SK-N-SH (cell line): Measurements from ENCODE around the gene PUS1. TPM values are rescaled to one million over a fixed set of nuclear protein-coding genes. Genes with fewer than 3 reads are reported as not detected.
A peak's percentile ranks its signal among the peaks of the same experiment; 100 is the strongest.

ENCODE experiments used
- CTCF ChIA-PET: fragments of 300-600, 350-600 bp; formaldehyde crosslinking; extraction: SDS; loops from one replicate; lab custom pipeline; 2021; lab: Yijun Ruan, JAX
- POLR2A ChIA-PET: fragments of 350-600 bp; sonication (Branson Sonifier 250); formaldehyde crosslinking; extraction: SDS; loops from one replicate; lab custom pipeline; 2020; ENCODE audit warnings: antibody characterized with exemption, inconsistent platforms; lab: Yijun Ruan, JAX
- DNase-seq: peaks from one replicate; pipeline ENCODE4 v3.0.0; 2012
- H2AFZ ChIP-seq: fragments of 200-600 bp; sonication (generic); 2 replicates; pipeline ENCODE4 v1.8.1; 2016; ENCODE audit warnings: antibody characterized with exemption, mild to moderate bottlenecking, low read depth
- H3F3A ChIP-seq: fragments of 200-600 bp; sonication (generic); replicated peaks from 2 replicates; pipeline ENCODE3; 2016; ENCODE audit warnings: antibody characterized with exemption, mild to moderate bottlenecking; ENCODE audit not compliant: insufficient read depth
- H3K27ac ChIP-seq, 2 experiments: fragments of 200-500 bp in 1 of 2; fragments of 200-600 bp in 1 of 2; sonication (Bioruptor generic) in 1 of 2; sonication (generic), shearing (Covaris generic) in 1 of 2; 2 replicates each; pipeline versions ENCODE4 v1.5.1 to v1.6.1; 2014 to 2016; ENCODE audit warnings: low read depth in 2 of 2, inconsistent platforms in 1 of 2, low read length in 1 of 2, mild to moderate bottlenecking in 1 of 2, mixed read lengths in 1 of 2
- H3K27me3 ChIP-seq: fragments of 200-600 bp; sonication (generic), shearing (Covaris generic); 2 replicates; pipeline ENCODE4 v1.6.1; 2016; ENCODE audit warnings: mixed run types; ENCODE audit not compliant: insufficient read depth
- H3K36me3 ChIP-seq, 2 experiments: fragments of 200-500 bp in 1 of 2; fragments of 200-600 bp in 1 of 2; sonication (Bioruptor generic) in 1 of 2; sonication (generic) in 1 of 2; replicated peaks in 1 of 2; 2 replicates each; pipeline versions ENCODE3 to v1.5.1; 2014 to 2016; ENCODE audit warnings: low read length in 1 of 2, mild to moderate bottlenecking in 1 of 2; ENCODE audit not compliant: insufficient read depth in 2 of 2, control insufficient read depth in 1 of 2
- H3K4me1 ChIP-seq, 2 experiments: fragments of 200-500 bp in 1 of 2; fragments of 200-600 bp in 1 of 2; sonication (Bioruptor generic) in 1 of 2; sonication (generic), shearing (Covaris generic) in 1 of 2; 2 replicates each; pipeline versions ENCODE4 v1.5.1 to v1.6.1; 2014 to 2016; ENCODE audit warnings: low read depth in 1 of 2, low read length in 1 of 2, mixed run types in 1 of 2; ENCODE audit not compliant: insufficient read depth in 2 of 2, control insufficient read depth in 1 of 2
- H3K4me2 ChIP-seq: fragments of 200-600 bp; sonication (generic), shearing (Covaris generic); 2 replicates; pipeline ENCODE4 v1.6.1; 2017; ENCODE audit warnings: mixed run types
- H3K4me3 ChIP-seq, 2 experiments: fragments of 200-500 bp in 1 of 2; fragments of 200-600 bp in 1 of 2; sonication (Bioruptor generic) in 1 of 2; sonication (generic), shearing (Covaris generic) in 1 of 2; 2 replicates each; pipeline versions ENCODE4 v1.5.1 to v1.8.1; 2014 to 2016; ENCODE audit warnings: low read depth in 2 of 2, inconsistent platforms in 1 of 2, low read length in 1 of 2, mild to moderate bottlenecking in 1 of 2, mixed read lengths in 1 of 2, moderate library complexity in 1 of 2
- H3K79me2 ChIP-seq: fragments of 200-600 bp; sonication (generic); 2 replicates; pipeline ENCODE4 v1.8.1; 2017; ENCODE audit warnings: mild to moderate bottlenecking; ENCODE audit not compliant: insufficient read depth
- H3K9ac ChIP-seq: fragments of 200-600 bp; sonication (generic); 2 replicates; pipeline ENCODE4 v1.6.1; 2017; ENCODE audit warnings: mixed run types
- H3K9me2 ChIP-seq: fragments of 200-600 bp; sonication (generic); 2 replicates; pipeline ENCODE4 v1.6.1; 2017; ENCODE audit warnings: mixed run types
- H3K9me3 ChIP-seq: fragments of 200-600 bp; sonication (generic); 2 replicates; pipeline ENCODE4 v1.6.1; 2017; ENCODE audit warnings: mixed run types, mild to moderate bottlenecking, moderate library complexity
- H4K20me1 ChIP-seq: fragments of 200-600 bp; sonication (generic); 2 replicates; pipeline ENCODE4 v1.6.1; 2017; ENCODE audit warnings: mild to moderate bottlenecking, mixed run types; ENCODE audit not compliant: insufficient read depth
- ELF1 ChIP-seq: IDR thresholded peaks from 2 replicates; pipeline ENCODE4 v1.4.0; 2012
- EP300 ChIP-seq, 2 experiments: IDR thresholded peaks; 2 replicates each; pipeline versions ENCODE4 v1.4.0 to v1.6.1; 2012; ENCODE audit warnings: borderline replicate concordance in 1 of 2, low read depth in 1 of 2, low read length in 1 of 2
- FOXM1 ChIP-seq: IDR thresholded peaks from 2 replicates; pipeline ENCODE4 v1.4.0; 2012; ENCODE audit warnings: low read depth, mild to moderate bottlenecking
- MXI1 ChIP-seq: IDR thresholded peaks from 2 replicates; pipeline ENCODE4 v1.6.1; 2012; ENCODE audit warnings: mild to moderate bottlenecking, low read depth, low read length, improper control_type of control experiment
- PBX3 ChIP-seq: IDR thresholded peaks from 2 replicates; pipeline ENCODE4; 2012
- RXRA ChIP-seq: IDR thresholded peaks from 2 replicates; pipeline ENCODE4 v1.4.0; 2012; ENCODE audit warnings: low read depth, mild to moderate bottlenecking, borderline replicate concordance
- TAF1 ChIP-seq: IDR thresholded peaks from 2 replicates; pipeline ENCODE4 v1.6.1; 2012; ENCODE audit warnings: low read depth, mild to moderate bottlenecking, low read length, moderate library complexity, borderline replicate concordance
- WGBS: methylation state at CpG from one replicate; pipeline ENCODE4 v1.1.6; 2017; ENCODE audit warnings: low lambda C conversion rate; 5-methylcytosine and 5-hydroxymethylcytosine counted together
- polyA plus RNA-seq, 3 experiments: library from polyadenylated mRNA; depleted of rRNA; stranded (reverse); fragments of >200 nt; gene quantifications; 2 replicates each; pipeline ENCODE4 v1.2.3, GENCODE V29; 2012

The PUS1 gene
- polyA plus RNA-seq, 1 of the 3 experiments (the other 2 are of a cell fraction), result 53.1 TPM

- Histone ChIP-seq H3F3A (no peaks in the 10 kb centered on the region), H3K27ac (peak overlapping the region in 1 of 2 experiments; percentile 35; a peak in 1 of 4 replicates), H3K4me2 (peak overlapping the region; percentile 99), H3K27me3 (no peaks in the 10 kb centered on the region), H3K9me3 (no peaks in the 10 kb centered on the region), H3K9me2 (no peaks in the 10 kb centered on the region), H2AFZ (no peak overlapping the region), H3K79me2 (peaks cover 23% of the 10 kb centered on the region), H3K36me3 (peaks cover 18 to 30% of the 10 kb centered on the region in 2 experiments), H3K9ac (peak overlapping the region; percentile 84), H4K20me1 (no peaks in the 10 kb centered on the region), H3K4me3 (peak overlapping the region; percentile 83 to 89), H3K4me1 (peaks cover 3 to 7% of the 10 kb centered on the region in 2 experiments; a peak in 1 of 4 replicates)
- POLR2A ChIA-PET, result interaction anchor here (0.8 kb wide), 1 partner anchor 18 kb away, joined by 3 read pairs; no protein-coding TSS in a partner anchor
- TF ChIP-seq MXI1 (peak; percentile 51), PBX3 (no peak), ELF1 (no peak), EP300 (IDR thresholded peaks at IDR 0.05; ENCODE audit: borderline replicate concordance in 1 of 2, low read depth in 1 of 2, low read length in 1 of 2) (no peak)
- CTCF ChIA-PET, result interaction anchor here (1.2 to 3.5 kb wide), 5 partner anchors 18 to 96 kb away, joined by 3 to 17 read pairs (median 4); partner anchors contain the start of gene EP400
- WGBS, result 2% methylated on average over 38 of the region's 87 CpGs
- peak; percentile 73 for DNase-seq
Observed at GRCh38 chr12:131929581-131930456, 743 bp downstream of the PUS1 start.

- no peak for DNase-seq
- peaks cover 18 to 30% of the 10 kb centered on the region in 2 experiments for H3K36me3 ChIP-seq
- H3F3A ChIP-seq, result no peaks in the 10 kb centered on the region
- peak overlapping the region; percentile 99 for H3K4me2 ChIP-seq
- H3K9me2 ChIP-seq, result no peaks in the 10 kb centered on the region
- no peaks in the 10 kb centered on the region for H3K27me3 ChIP-seq
- peak overlapping the region; percentile 83 to 89 for H3K4me3 ChIP-seq
- H3K4me1 ChIP-seq, result peaks cover 3 to 7% of the 10 kb centered on the region in 2 experiments; a peak in 1 of 4 replicates
- ChIA-PET CTCF (interaction anchor here (1.2 to 3.5 kb wide), 5 partner anchors 18 to 97 kb away, joined by 3 to 17 read pairs (median 4); partner anchors contain the start of gene EP400), POLR2A (interaction anchor here (0.8 kb wide), 1 partner anchor 18 kb away, joined by 3 read pairs; no protein-coding TSS in a partner anchor)
- H3K27ac ChIP-seq, result no peak overlapping the region
- peak overlapping the region; percentile 84; the same call in 1 of the 2 replicates for H3K9ac ChIP-seq
- TF ChIP-seq EP300 (IDR thresholded peaks at IDR 0.05; ENCODE audit: borderline replicate concordance in 1 of 2, low read depth in 1 of 2, low read length in 1 of 2), result no peak
- H3K9me3 ChIP-seq, result no peaks in the 10 kb centered on the region
- peaks cover 23% of the 10 kb centered on the region for H3K79me2 ChIP-seq
- no peak overlapping the region for H2AFZ ChIP-seq
- 88% methylated on average over 9 of the region's 9 CpGs for WGBS
- H4K20me1 ChIP-seq, result no peaks in the 10 kb centered on the region
Observed at GRCh38 chr12:131930510-131930909, 1.4 kb downstream of the PUS1 start.

- WGBS, result 96% methylated on average over 8 of the region's 8 CpGs
- ChIA-PET POLR2A (no interaction called here), CTCF (no interaction called here)
- no peak for DNase-seq
- Histone ChIP-seq H2AFZ (no peak overlapping the region), H3K36me3 (peaks cover 21 to 30% of the 10 kb centered on the region in 2 experiments), H3K4me1 (peaks cover 2 to 7% of the 10 kb centered on the region in 2 experiments; a peak in 1 of 4 replicates), H4K20me1 (no peaks in the 10 kb centered on the region), H3K27me3 (no peaks in the 10 kb centered on the region), H3K4me2 (no peak overlapping the region), H3F3A (no peaks in the 10 kb centered on the region), H3K9me2 (no peaks in the 10 kb centered on the region), H3K79me2 (peaks cover 23% of the 10 kb centered on the region), H3K4me3 (no peak overlapping the region), H3K9ac (no peak overlapping the region), H3K27ac (no peak overlapping the region), H3K9me3 (no peaks in the 10 kb centered on the region)
- TF ChIP-seq TAF1 (no peak), FOXM1 (no peak), RXRA (no peak)
Observed at GRCh38 chr12:131933387-131933786, 4.3 kb downstream of the PUS1 start.
